Activated CD8-positive, alpha-beta memory T cell treated with anti-CD3 and anti-CD28 coated beads for 24 hours (primary cell): ENCODE results near the gene CCS.
"Not testable (repeated sequence)": the region's sequence is repeated elsewhere in the genome, so short reads cannot be mapped to it uniquely, and the experiment has no call there.

Experiments used
- DNase-seq: peaks from one replicate; pipeline ENCODE4 v3.0.0-alpha.2; 2020

CCS gene

DNA sequence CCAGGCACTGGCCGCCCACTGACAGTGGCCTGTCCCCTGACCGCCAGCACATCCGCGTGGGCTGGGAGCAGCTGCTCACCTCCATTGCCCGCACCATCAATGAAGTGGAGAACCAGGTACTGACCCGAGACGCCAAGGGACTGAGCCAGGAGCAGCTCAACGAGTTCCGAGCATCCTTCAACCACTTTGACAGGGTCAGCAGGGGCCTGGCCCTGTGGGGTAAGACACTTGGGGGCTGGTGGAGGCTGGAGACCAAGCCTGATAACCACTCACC lies 31.1 kb upstream of the CCS start:
- no peak for DNase-seq

DNA sequence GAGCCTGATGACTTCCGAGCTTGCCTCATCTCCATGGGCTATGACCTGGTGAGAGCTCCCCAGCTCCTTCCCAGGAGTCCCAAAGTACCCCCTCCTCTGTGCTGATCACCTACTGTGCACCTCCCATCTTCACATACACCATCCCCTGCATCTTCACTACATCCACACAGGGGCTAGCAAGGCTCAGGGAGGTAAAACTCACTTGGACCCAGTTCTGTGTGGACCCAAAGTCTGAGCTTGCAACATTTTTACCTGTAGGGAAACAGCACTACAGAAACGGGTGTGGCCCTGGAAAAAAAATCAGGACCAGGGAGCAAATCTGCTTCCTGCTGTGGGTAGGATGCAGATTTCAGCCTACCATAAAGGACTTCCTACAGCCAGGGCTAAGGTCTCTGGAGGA lies 30.7 kb upstream of the CCS start:
- DNase-seq: no peak

DNA sequence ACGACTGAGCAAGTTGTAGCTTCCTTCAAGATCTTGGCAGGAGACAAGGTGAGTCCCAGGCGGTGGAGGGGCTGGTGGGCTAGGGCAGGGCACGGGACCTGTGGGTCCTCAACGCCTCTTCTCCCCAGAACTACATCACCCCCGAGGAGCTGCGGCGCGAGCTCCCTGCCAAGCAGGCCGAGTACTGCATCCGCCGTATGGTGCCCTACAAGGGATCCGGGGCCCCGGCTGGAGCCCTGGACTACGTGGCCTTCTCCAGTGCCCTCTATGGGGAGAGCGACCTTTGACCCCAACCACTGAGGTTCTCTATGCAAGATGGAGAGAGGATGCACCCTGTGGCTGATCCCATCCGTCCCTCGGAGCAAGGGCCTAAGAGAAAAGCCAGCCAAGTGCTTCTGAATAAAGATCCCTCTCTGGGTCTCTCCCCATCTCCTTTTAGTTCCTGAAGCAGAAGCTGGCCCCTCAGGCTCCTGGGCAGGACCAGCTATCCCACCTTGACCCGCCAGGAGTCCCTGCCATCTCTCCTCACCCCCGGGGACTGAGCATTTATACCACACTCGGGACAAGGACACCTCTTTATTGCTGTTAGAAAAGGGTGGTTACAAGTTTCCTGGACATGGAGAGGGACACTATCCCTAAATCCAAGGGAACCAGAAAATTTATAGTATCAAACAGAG lies 29.9 kb upstream of the CCS start:
- DNase-seq: no peak

DNA sequence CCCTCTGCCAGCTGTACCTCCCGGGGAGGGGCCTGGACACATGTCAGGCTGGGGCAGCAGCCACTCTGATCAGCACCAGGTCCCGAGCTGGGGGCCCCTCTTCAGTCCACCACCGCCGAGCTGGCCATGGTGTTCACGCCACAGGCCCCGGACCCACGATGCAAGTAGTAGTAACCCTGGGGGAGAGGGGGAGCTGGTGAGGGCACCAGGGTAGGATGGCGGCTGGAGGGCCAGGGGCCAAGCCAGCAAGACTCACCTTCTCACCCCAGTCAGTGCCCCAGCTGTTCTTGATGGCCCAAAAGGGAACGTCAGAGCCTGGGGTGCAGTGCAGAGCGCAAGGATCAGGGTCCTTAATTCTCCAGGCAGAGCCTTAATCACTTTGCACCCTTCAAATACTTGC lies 29.2 kb upstream of the CCS start:
- DNase-seq: no peak

DNA sequence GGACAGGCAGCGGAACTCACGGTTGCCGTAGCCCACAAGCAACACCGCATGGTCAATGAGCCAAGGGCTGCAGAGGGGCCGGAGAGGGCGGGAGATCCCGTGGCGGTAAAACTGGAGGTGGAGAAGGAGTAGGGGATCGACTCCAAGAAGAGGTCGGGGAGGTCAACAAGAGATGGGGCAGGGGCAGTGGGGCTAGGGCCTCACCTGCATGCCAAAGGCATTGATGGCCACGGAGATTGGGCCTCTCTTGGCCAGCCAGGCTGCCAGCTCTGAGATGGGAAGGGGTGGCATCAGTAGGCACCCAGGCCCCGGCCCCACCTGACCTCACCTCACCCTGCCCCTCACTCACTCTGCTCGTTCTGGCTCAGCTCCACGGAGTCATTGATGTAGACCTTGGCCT lies 28.4 kb upstream of the CCS start:
- no peak for DNase-seq

DNA sequence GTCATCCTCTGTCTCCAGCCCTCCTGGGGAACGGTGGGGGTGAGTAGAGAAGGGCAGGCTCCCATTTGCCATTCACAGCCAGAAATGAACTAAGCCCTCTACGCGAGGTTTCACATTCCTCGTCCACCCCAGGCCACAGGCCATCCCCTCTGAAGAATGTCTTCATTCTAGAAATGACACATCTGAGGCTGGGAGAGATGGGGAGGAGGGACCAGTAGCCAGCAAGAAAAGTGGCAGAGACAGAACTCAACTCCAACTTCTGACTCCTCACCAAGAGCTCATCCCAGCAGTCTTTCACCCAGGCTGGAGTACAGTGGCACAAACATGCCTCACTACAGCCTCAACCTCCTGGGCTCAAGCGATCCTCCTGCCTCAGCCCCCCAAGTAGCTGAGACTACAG lies 28.0 kb upstream of the CCS start:
- DNase-seq: no peak

DNA sequence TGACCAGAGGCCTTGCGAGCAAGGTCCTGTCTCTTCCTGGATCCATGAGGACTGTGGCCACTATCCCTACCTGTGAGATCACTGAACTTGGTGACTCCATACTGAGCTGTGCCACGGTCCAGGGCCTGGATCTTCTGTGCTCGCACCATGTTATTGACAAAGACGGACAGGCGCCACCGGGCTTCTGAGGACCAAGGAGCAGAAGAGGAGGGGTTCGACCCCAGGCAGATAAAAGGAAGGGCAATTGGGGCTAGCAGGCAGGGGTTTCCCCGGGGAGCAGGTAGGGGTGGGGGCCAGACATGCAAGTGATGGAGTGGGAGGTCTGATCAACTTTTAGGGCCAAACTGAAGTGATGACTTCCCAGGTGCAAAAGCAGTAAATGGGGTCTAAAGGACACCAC lies 26.8 kb upstream of the CCS start:
- no peak for DNase-seq

DNA sequence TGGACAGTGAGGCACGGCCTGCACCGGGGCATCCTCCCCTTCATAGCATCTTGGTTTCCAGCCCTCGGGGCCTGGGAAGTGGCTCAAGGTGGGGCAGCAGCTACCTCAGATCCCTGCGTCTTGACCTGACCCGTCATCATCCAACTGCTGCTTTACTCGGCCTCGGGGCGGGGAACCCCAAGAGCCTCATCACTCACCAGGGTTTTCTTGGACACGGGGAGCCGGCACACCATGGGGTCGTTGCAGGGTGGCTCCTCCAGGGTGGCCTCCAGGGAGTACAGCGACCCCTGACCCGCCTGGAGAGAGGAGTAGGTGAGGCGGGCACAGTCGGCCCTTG lies 25.2 kb upstream of the CCS start:
- no peak for DNase-seq

DNA sequence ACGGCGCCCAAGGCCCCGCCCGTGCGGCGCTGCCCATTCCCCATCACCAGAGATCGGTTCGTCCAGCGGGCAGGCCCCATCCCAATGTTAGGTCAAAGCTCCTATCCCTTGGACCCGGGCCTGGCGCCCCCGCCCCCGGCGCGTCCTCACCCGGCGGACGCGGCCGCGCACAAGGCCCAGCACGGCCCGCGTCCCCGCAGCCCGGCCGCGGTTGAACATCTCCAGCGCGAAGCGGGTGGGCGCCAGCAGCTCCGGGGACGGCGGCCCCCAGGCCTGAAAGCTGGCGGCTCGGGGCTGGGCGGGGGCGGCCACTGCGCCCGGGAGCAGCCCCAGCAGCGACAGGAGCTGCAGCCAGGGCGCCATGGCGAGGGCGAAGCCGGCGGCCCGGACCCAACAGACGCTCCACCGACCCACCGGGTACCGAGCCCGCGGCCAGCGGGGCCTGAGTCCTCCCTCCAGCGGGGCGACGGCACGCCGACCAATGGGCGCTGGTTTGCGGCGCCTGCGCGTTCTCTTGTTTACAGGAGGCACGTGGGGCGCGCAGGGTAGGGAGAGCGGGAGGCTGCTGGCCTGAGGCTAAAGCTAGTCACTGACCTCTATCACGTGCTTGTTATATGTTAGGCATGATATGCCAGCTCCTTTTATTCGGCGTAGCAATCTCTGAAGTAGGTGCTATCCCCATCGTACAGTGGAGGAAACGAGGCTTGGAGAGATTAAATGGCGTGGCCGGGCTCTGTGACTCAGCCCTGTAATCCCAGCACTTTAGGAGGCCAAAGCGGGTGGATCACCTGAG lies 24.7 kb upstream of the CCS start, which contains the start of gene CTSF:
Gene CTSF, minus strand, starts transcription at position 483 of the 793 bp plus-strand sequence. Its CDS starts 120 bp downstream, at position 363.
- DNase-seq: peak; percentile 91

DNA sequence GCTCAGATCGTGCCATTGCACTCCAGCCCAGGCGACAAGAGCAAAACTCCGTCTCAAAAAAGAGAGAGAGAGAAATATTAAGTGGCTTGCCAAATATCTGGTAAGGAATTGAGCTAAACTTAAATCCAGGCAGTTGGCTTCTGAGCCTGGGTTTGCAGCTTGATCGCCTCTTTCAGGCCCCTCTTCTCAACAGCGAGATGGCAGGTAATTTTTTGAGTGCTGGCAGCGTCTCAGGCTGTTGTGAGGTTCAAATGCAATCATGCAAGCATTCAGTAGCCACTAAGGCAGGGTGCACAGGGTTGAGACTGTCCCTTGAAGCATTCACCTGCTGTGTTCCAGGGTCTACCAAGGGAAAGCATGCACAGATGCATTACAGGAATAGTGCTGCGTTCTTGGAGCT lies 23.9 kb upstream of the CCS start:
- no peak for DNase-seq

DNA sequence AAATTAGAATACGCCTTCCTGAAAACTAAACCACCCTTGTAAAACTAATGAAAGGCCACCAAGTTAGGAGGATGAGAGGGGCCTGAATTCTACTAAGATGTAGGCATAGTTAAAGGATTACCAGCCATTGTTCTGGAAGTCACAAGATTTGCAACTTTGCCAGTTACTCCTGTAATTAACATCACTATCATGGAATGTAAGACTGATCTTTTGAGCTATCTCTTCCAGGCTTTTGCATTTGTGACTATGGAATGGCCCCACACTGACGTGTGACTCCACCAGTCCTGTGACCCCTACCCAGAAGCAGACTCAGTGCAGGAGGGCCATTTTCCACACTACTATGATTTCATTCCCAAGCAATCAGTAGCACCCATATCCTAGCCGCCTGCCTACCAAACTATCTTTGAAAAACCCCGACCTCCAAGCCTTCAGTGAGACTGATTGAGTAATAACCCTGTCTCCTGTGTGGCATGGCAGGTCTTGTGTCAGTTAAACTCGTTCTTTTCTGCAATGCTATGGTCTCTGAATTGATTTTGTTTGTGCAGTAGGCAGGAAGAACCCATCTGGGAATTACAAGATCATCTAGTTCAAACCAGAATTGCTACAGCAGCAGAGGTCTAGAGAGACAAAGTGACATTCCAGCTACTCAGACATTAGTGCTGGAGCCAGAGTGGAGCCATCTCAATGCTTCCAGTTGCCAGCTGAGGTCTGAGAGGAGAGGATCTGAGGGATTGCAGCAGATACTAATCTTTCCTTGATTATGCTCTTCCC lies 22.7 kb upstream of the CCS start:
- DNase-seq: no peak

DNA sequence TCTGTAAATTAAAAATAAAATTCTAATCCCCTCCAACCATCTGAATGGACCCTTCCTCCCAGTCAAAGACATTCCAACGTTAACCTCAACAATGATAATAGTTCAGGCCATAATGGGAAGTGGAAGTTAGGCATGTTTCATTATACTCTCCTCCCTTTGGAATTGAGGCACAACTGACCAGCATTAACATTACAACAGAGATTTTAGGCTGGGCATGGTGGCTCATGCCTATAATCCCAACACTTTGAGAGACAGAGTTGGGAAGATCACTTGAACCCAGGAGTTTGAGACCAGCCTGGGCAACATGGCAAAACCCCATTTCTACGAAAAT lies 22.2 kb upstream of the CCS start:
- no peak for DNase-seq

DNA sequence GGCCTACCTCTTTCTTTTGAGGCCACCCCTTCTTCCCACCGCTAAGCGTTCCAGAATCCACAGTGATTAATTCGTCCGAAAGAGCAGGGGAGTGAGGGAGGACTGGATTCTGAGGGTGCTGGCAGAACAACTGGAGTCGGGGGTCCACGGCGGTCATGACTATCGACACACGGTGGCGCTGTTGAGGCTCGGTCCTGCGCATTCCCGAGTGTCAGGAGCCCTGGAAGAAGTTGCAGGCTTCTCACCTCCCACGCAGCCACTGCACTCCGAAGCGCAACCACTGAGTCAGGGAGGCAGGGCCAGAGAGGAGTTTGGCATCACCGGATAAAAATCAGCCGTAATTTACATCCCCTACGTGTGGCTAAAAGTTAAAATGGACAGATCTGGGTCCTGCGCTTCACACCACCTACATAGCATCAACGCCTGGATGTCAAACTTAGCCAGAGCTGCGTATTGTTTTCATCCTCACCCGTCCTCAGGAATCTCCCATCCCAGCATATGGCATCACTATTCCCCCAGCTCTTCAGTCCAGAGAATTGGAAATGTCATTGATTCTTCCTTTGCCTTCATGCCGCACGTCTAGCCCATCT lies 13.9 kb upstream of the CCS start:
- peak; percentile 94 for DNase-seq

DNA sequence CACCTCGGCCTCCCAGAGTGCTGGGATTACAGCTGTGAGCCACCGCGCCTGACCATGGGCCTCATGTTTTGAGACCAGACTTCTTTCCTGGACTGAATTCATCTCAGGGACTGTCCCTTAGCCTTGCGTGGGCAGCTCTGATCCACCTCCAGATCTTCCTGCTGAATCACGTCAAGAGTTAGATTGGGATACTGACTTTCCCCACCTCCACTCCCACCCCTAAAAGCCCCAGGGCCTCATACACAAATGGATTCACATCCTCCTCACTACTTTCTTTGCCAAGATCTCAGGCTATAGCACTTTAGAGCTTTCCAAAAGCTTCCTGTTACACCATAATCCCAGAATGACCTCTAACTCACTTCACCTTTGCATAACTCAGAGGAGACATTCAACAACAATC lies 12.2 kb upstream of the CCS start:
- DNase-seq: no peak

DNA sequence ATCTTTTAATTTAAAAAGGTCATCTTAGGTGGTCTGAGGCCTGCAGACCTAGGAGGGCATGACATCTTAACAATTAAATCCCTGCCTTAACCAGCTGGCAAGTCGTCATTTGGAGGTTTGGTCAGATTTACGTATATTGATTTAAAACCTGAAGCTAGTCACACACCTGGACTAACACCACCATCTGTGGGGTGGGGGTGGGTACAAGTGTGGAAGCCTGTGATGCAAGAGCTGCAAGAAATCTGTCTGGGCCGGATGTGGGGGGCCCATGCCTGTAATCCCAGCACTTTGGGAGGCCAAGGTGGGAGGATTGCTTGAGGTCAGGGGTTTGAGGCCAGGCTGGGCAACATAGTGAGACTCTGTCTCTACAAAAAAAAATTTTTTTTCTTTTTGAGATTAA lies 11.7 kb upstream of the CCS start:
- no peak for DNase-seq

DNA sequence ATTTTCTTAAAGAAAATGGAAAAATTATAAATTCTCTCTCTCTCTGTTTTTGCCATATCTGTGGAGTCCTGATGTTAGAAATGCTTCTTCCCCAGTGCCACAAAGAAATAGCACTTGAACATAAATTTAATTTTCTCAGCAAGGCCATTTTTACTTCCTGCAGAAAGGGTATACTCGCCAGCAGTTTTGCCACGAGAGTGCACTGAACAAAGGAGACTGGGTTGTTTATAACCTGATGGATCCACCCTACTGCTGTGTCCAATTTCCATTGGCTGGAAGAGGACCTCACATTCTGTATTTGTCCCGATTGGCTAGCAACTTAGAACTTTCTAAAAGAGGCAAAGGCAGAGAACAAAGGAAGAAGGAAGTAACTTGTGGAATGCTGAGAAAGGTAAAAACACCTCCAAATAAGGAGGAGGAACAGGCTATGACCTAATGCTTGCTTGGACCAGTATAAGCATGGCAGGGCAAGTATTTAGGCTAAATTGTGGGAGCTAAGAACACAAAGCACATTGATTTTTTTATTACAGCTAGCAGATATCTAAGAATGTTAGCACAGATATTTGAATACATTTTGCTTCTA lies 10.3 kb upstream of the CCS start:
- DNase-seq: not testable (repeated sequence)

DNA sequence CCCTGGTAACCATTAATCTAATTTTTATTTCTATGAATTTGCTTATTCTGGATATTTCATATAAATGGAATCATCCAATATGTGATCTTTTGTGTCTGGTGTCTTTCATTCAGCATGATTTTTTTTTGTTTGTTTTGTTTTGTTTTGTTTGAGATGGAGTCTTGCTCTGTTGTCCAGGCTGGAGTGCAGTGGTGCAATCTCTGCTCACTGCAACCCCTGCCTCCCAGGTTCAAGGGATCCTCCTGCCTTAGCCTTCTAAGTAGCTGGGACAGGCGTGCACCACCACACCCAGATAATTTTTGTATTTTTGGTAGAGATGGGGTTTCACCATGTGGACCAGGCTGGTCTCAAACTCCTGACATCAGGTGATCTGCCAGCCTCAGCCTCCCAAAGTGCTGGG lies 7.5 kb upstream of the CCS start:
- not testable (repeated sequence) for DNase-seq

DNA sequence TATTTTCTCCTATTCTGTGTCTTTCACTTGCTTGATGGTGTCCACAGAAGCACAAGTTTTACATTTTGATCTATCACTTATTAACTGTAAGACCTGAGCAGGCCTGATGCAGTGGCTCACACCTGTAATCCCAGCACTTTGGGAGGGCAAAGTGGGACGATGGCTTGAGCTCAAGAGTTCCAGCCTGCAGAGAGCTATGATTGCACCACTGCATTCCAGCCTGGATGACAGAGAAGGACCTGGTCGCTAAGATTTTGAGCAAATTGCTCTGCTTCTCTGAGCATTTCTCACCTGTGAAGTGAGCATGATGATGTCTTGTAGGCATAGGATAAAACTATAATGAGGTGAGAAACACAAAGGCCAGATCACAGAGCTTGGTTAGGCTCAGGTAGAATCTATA lies 6.8 kb upstream of the CCS start:
- DNase-seq: no peak

DNA sequence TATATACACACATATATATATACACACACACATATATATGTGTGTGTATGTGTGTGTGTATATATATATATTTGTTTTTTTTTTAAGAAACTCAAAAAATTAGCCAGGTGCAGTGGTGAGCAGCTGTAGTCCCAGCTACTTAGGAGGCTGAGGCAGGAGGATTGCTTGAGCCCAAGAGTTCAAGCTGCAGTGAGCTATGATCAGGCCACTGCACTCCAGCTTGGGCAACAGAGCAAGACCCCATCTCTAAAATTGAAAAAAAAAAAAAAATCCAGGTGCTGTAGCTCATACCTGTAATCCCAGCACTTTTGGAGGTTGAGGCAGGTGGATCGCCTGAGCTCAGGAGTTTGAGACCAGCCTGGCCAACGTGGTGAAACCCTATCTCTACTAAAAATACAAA lies 3.7 kb upstream of the CCS start:
- DNase-seq: not testable (repeated sequence)

DNA sequence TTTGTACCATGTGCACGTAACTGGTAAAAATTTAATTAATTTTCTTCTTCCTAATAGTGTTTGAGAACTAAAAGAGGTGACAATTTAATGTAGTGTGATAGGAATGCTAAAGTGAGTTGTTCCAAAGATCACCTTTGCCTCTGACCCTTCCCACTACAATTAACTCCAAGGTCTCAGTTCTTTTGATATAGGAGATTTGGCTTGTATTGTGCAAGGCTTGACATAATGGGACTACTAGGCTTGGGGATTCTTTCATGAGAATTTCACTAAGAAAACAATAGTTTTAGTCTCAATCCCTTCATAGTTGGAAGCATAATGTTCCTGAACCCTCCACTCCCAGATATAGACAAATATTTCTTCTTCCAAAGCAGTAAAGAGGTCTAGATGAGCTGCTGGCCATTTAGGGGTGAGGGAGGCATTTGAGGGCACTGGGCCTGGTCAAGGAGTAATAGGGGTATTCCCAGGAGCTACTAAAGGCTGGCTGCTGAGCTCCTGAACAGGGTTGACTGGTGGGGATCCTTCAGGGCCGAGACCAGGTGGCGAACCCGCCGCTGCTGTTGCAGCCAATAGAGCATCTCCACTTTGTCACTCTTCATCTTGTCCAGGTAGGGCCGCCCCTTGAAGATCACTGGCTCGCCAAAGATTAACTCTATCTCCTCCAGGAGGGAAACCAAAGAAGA lies 2.8 kb upstream of the CCS start:
- no peak for DNase-seq

DNA sequence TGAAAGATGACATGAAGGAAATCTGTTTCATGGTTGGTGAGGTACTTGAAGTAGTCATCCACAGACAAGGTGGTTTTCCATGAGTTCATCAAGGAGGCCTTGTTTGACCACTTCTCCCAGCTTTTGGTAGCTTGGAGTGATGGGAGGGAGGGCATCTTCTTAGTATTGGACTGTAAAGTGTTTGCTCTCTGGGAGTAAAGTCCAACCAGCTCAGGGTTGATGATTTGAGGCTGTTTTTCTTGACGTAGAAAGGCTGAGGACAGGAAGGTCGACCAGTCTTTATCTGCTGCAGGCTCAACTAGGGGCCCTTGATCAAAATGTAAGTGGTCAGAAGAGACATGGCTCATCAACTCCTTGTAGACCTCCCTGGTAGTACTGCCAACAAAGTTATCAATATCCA lies 1.8 kb upstream of the CCS start:
- no peak for DNase-seq

DNA sequence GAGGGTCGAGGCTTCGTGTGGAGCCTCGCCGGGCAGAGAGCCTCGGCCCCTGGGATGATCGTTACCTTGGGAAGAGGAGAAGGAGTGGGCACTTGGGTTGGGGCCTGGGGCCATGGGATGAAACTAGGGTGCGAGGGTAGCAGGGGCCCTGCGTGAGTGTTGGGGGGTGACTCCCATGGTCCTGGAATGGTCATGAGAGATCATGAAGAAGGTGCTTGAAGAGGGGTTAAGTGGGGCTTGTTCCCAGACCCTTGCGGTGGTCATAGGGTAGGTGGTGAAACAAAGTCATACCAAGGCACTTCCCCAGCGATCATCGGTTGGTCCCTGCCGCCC lies 284 bp downstream of the CCS start:
- no peak for DNase-seq

DNA sequence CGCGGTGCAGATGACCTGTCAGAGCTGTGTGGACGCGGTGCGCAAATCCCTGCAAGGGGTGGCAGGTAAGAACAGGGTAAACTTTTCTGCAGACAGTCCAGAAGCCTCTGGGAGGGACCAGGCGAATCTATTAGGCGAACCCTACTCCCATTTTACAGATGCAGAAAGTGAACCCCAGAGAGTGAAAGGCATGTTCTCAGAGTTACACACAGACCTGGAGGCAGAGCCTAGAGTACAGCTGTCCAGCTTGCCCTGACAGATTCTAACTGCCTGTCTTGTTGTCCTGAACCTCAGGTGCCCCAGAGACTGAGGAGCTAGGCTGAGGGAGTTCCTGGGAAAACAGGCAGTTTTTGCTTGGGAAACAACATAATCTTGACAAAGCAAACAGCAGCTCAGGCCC lies 665 bp downstream of the CCS start:
- DNase-seq: no peak
